Subcutaneous abdominal adipose tissue (tissue), 5 donors: ENCODE data around the gene USF1.
"Not testable (repeated sequence)": the region's sequence is repeated elsewhere in the genome, so short reads cannot be mapped to it uniquely, and the experiment has no call there.

ENCODE experiments used
- H3K27ac ChIP-seq: one replicate; pipeline ENCODE4 v1.7.0; 2013; ENCODE audit warnings: low read depth, mild to moderate bottlenecking, inconsistent platforms, low read length, moderate library complexity
- H3K27me3 ChIP-seq, 5 donors: one replicate each; pipeline ENCODE4 v1.7.0; 2013; ENCODE audit warnings: low read length in 5 of 5, inconsistent platforms in 1 of 5; ENCODE audit not compliant: control insufficient read depth in 5 of 5, insufficient read depth in 4 of 5
- H3K36me3 ChIP-seq, 5 donors: one replicate each; pipeline ENCODE4 v1.7.0; 2013; ENCODE audit warnings: low read length in 5 of 5; ENCODE audit not compliant: control insufficient read depth in 5 of 5, insufficient read depth in 5 of 5
- H3K4me1 ChIP-seq, 5 donors: one replicate each; pipeline ENCODE4 v1.7.0; 2013; ENCODE audit warnings: low read length in 5 of 5, mild to moderate bottlenecking in 3 of 5, moderate library complexity in 1 of 5; ENCODE audit not compliant: control insufficient read depth in 5 of 5, insufficient read depth in 5 of 5
- H3K4me3 ChIP-seq, 5 donors: one replicate each; pipeline ENCODE4 v1.7.0; 2013; ENCODE audit warnings: low read length in 5 of 5, low read depth in 1 of 5
- H3K9ac ChIP-seq, 5 donors: one replicate each; pipeline ENCODE4 v1.7.0; 2013; ENCODE audit warnings: low read length in 5 of 5, mild to moderate bottlenecking in 4 of 5, moderate library complexity in 3 of 5
- H3K9me3 ChIP-seq, 5 donors: one replicate each; pipeline ENCODE4 v1.7.0; 2013; ENCODE audit warnings: low read length in 5 of 5; ENCODE audit not compliant: control insufficient read depth in 5 of 5
- donor health status: healthy.
- donor health status: healthy.
- donor health status: healthy.
- donor health status: healthy.
- donor health status: healthy.

The USF1 gene

DNA sequence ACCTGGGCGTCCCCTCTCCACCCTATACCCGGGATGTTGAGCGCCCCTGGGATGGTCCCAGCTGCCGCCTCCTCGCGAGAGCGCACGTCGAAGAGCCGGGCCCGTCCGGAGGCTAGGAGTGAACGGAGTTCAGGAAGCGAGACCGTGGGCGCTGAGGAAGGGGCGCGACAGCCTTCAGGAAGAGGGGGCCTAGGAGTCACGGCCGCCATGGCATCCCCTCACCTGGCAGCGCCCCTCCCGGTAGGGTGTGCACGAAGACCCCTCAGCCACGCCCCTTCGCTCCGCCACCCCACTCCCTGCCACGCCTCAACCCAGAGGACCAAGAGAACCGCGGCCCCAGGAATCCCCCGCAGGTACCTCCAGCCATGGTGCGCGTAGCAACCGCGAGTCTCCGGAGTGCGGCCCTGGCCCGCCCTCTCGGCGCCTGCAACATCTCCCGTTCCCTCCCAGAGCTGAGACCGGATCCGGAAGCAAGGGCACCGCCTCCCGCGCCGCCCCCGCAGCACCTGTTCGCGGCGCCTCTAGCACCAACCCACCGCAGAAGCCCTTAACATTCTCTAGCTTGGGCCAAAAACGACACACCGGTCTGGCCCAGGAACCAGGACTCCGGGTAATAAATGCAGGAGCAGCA lies 7.1 kb downstream of the USF1 start, which contains the start of gene TSTD1:
Gene TSTD1 (minus strand): TSS at position 442 of the 631 bp plus-strand sequence. CDS start 75 bp downstream, at position 367.
- Histone ChIP-seq H3K9ac (peak within 1 kb of the TSS in 3 of 5 donors; percentile 30 to 61 (median 59)), H3K4me3 (peak within 1 kb of the TSS; percentile 42 to 73 (median 54)), H3K9me3 (no peaks in the 10 kb centered on the region), H3K27ac (peak within 1 kb of the TSS; percentile 13), H3K27me3 (no peaks in the 10 kb centered on the region), H3K4me1 (peaks cover 0 to 30% (median 14%) of the 10 kb centered on the region in 5 donors), H3K36me3 (peaks cover 4 to 51% (median 50%) of the 10 kb centered on the region in 5 donors)

DNA sequence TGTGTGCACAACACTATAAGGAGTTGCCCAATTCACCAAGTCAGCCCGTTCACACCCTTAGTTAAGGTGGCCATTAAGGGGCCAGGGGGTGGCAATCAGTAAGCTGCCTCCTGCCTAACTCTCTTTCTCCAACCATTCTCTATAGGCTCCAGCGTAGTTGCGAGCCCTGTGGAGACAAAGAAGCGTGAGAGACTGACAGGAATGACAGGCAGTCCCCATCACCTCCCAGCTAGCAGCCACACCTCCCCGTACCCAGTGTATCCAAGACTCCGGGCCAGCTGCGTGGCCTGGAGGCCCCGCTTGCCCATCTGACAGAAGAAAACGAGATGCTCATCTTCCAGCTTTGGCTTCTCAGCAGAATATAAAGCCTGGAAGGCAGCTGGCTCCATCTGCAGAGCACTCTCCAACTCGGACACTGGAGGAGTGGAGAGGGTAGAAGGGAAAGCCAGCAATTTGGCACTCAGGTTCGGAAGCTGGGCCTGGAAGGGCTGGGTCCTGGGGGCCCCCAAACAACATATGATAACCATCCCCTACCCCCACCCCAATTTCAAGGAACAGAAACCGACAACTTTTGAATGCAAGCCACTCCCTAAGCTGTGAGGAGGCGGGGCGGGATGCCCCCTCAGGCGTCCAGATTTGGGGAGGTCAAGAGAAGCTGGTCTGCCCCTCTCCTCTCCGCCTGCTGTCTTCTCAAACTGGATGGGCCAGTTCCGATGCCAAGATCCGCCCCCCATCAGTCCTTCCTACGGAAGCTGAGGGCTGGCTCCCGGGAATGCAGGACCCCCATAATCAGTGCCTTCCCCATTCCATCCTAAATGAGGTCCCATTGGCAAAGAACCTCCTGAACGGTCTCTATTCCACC lies 7.9 kb downstream of the USF1 start:
- H3K9me3 ChIP-seq, result no peaks in the 10 kb centered on the region
- peaks cover 0 to 31% (median 13%) of the 10 kb centered on the region in 5 donors for H3K4me1 ChIP-seq
- peak overlapping the region; percentile 13 for H3K27ac ChIP-seq
- peaks cover 3 to 47% (median 45%) of the 10 kb centered on the region in 5 donors for H3K36me3 ChIP-seq
- no peaks in the 10 kb centered on the region for H3K27me3 ChIP-seq
- H3K9ac ChIP-seq, result peak overlapping the region in 2 of 5 donors; percentile 59 to 61
- H3K4me3 ChIP-seq, result peak overlapping the region; percentile 42 to 73 (median 54)

GRCh38 chr1:161033751-161034150 lies 12.0 kb downstream of the USF1 start:
- no peaks in the 10 kb centered on the region for H3K27me3 ChIP-seq
- H3K9ac ChIP-seq, result no peak overlapping the region
- no peaks in the 10 kb centered on the region for H3K9me3 ChIP-seq
- H3K27ac ChIP-seq, result no peak overlapping the region
- peaks cover 0 to 46% (median 31%) of the 10 kb centered on the region in 5 donors for H3K4me1 ChIP-seq
- peaks cover 0 to 7% (median 6%) of the 10 kb centered on the region in 5 donors for H3K36me3 ChIP-seq
- no peak overlapping the region for H3K4me3 ChIP-seq

- H3K4me3 ChIP-seq, result no peak overlapping the region
- no peaks in the 10 kb centered on the region for H3K36me3 ChIP-seq
- peak overlapping the region in 3 of 5 donors; percentile 30 to 63 (median 43) for H3K9ac ChIP-seq
- H3K27ac ChIP-seq, result peak overlapping the region; percentile 89
- H3K4me1 ChIP-seq, result peaks cover 0 to 35% (median 26%) of the 10 kb centered on the region in 5 donors
- H3K9me3 ChIP-seq, result no peaks in the 10 kb centered on the region
- H3K27me3 ChIP-seq, result no peaks in the 10 kb centered on the region
These were observed 13.4 kb downstream of the USF1 start for GRCh38 chr1:161032409-161032808.

- H3K27ac ChIP-seq, result peak overlapping the region; percentile 89
- peak overlapping the region in 3 of 5 donors; percentile 19 to 63 (median 43) for H3K9ac ChIP-seq
- H3K4me1 ChIP-seq, result peaks cover 0 to 29% (median 21%) of the 10 kb centered on the region in 5 donors
- no peaks in the 10 kb centered on the region for H3K27me3 ChIP-seq
- H3K4me3 ChIP-seq, result no peak overlapping the region
- no peaks in the 10 kb centered on the region for H3K36me3 ChIP-seq
- H3K9me3 ChIP-seq, result no peaks in the 10 kb centered on the region
These were observed 13.9 kb downstream of the USF1 start for GRCh38 chr1:161031874-161032273.

GRCh38 chr1:161029466-161029865 lies 16.3 kb downstream of the USF1 start:
- H3K27ac ChIP-seq, H3K4me3 ChIP-seq, H3K9me3 ChIP-seq, H3K9ac ChIP-seq, H3K36me3 ChIP-seq, H3K27me3 ChIP-seq: not testable (repeated sequence)
- peaks cover 0 to 23% (median 16%) of the 10 kb centered on the region in 5 donors for H3K4me1 ChIP-seq

- peaks cover 0 to 13% (median 8%) of the 10 kb centered on the region in 5 donors for H3K4me1 ChIP-seq
- not testable (repeated sequence) for H3K36me3 ChIP-seq, H3K27ac ChIP-seq, H3K4me3 ChIP-seq, H3K9me3 ChIP-seq, H3K9ac ChIP-seq, H3K27me3 ChIP-seq
These were observed 18.8 kb downstream of the USF1 start for GRCh38 chr1:161026954-161027353.

GRCh38 chr1:161022432-161022831 lies 23.3 kb downstream of the USF1 start:
- not testable (repeated sequence) for H3K27me3 ChIP-seq, H3K36me3 ChIP-seq, H3K9ac ChIP-seq, H3K9me3 ChIP-seq, H3K27ac ChIP-seq, H3K4me3 ChIP-seq
- peaks cover 3 to 48% (median 43%) of the 10 kb centered on the region in 5 donors for H3K4me1 ChIP-seq

- no peak overlapping the region for H3K9ac ChIP-seq
- H3K27me3 ChIP-seq, result no peaks in the 10 kb centered on the region
- no peaks in the 10 kb centered on the region for H3K36me3 ChIP-seq
- peaks cover 3 to 49% (median 43%) of the 10 kb centered on the region in 5 donors for H3K4me1 ChIP-seq
- no peaks in the 10 kb centered on the region for H3K9me3 ChIP-seq
- peak overlapping the region; percentile 94 for H3K27ac ChIP-seq
- H3K4me3 ChIP-seq, result peak overlapping the region in 3 of 5 donors; percentile 81 to 92 (median 86)
These were observed 23.8 kb downstream of the USF1 start for GRCh38 chr1:161021970-161022353.
